Measurements from ENCODE around the gene SLC38A2. TPM values are rescaled to one million over a fixed set of nuclear protein-coding genes. Genes with fewer than 3 reads are reported as not detected.

Gene SLC38A2
- total RNA-seq, 4 donors from 2014 or later: 242 to 468 (median 286) TPM

DNA sequence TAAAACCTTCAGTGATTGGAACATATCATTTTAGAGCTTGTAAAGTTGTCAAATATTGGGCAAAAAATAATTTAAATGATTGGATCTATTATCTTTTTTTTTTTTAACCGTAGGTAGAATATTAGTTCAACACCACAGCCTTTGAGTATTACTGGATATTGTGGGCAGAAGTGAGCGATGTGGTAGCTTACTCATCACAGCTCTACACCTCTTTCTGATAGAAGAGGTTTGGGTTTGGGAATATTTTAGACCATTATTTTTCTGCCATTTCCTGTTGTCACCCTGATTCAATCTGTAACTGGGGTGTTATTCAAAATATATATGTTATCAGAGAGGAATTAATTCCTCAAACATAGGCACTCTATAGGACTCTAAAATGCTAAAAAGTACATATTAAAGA is 34.8 kb upstream of the SLC38A2 start:
- Histone ChIP-seq H3K4me3 (no peak overlapping the region), H3K9me3 (no peaks in the 10 kb centered on the region), H3K27me3 (no peaks in the 10 kb centered on the region), H3K27ac (no peak overlapping the region), H3K36me3 (no peaks in the 10 kb centered on the region), H3K4me1 (peaks cover 8 to 21% (median 13%) of the 10 kb centered on the region in 3 donors)
- DNase-seq: no peak
- 84 to 90% methylated on average over 2 of the region's 2 CpGs for WGBS, 2 donors
- no peak for TF ChIP-seq POLR2A (IDR thresholded peaks at IDR 0.05)
- TF ChIP-seq, protein P1, sequence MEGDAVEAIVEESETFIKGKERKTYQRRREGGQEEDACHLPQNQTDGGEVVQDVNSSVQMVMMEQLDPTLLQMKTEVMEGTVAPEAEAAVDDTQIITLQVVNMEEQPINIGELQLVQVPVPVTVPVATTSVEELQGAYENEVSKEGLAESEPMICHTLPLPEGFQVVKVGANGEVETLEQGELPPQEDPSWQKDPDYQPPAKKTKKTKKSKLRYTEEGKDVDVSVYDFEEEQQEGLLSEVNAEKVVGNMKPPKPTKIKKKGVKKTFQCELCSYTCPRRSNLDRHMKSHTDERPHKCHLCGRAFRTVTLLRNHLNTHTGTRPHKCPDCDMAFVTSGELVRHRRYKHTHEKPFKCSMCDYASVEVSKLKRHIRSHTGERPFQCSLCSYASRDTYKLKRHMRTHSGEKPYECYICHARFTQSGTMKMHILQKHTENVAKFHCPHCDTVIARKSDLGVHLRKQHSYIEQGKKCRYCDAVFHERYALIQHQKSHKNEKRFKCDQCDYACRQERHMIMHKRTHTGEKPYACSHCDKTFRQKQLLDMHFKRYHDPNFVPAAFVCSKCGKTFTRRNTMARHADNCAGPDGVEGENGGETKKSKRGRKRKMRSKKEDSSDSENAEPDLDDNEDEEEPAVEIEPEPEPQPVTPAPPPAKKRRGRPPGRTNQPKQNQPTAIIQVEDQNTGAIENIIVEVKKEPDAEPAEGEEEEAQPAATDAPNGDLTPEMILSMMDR (IDR thresholded peaks at IDR 0.05): no peak
- intact Hi-C loops (cut with DNase I): no loop called here

DNA sequence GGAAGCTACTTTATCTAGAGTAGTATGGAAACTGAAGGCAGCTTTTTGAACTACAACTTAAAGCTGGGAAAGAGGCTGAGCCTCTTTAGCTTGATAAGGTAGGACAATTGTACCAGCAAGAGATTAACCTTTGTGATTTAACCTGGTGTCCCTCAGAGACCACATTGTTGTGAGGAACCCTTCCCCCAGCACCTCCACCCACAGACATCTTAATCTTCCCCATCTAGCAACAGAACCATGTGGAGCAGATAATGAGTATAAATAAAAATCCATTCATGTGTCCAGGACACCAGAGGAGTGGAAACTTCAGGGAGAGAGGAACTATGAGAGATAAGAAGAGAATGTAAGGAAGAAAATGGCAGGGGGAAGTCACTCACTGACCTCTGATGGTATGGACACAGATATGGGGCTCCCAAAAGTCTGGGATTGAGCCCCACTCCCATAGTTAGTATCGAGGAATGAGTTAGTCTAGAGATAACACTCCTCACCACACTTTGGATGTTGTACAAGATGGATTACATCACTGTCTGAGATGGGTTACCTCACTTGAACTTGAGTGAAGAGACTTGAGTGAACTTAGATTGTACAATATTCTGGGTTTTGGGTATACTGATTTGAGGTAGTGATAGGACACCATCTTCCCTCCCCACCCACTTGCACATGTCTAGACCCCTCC is 33.9 kb upstream of the SLC38A2 start:
- Histone ChIP-seq H3K27me3 (no peaks in the 10 kb centered on the region), H3K4me1 (peaks cover 12 to 30% (median 19%) of the 10 kb centered on the region in 3 donors), H3K9me3 (no peaks in the 10 kb centered on the region), H3K27ac (no peak overlapping the region), H3K36me3 (no peaks in the 10 kb centered on the region), H3K4me3 (no peak overlapping the region)
- intact Hi-C loops (cut with DNase I): no loop called here
- WGBS, 2 donors: 55 to 60% methylated on average over 1 of the region's 1 CpG
- no peak for DNase-seq
- TF ChIP-seq, protein P1 (IDR thresholded peaks at IDR 0.05): no peak
- TF ChIP-seq POLR2A (IDR thresholded peaks at IDR 0.05): no peak

DNA sequence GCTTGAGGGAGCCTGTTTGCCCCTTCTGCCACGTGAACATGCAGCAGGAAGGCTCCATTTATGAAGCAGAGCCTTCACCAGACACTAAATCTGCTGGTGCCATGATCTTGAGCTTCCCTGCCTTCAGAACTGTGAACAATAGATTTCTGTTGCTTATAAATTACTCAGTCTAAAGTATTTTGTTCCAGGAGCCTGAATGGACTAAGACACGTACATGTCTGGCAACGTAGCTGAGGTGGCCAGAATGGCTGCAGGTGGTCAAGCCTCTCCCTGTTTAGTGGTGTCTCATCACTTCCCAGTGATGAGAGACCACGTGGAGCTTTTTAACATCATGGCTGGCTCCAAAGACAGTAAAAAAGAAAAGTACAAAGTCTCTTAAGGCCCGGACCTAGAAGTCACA is 32.2 kb upstream of the SLC38A2 start:
- peaks cover 12 to 36% (median 19%) of the 10 kb centered on the region in 3 donors for H3K4me1 ChIP-seq
- no peaks in the 10 kb centered on the region for H3K9me3 ChIP-seq
- no peaks in the 10 kb centered on the region for H3K27me3 ChIP-seq
- WGBS, 2 donors: 75 to 93% methylated on average over 5 of the region's 5 CpGs
- H3K27ac ChIP-seq: no peak overlapping the region
- no peak for DNase-seq
- no peak overlapping the region for H3K4me3 ChIP-seq
- intact Hi-C loops (cut with DNase I): no loop called here
- TF ChIP-seq, protein P1 (IDR thresholded peaks at IDR 0.05): no peak
- TF ChIP-seq POLR2A (IDR thresholded peaks at IDR 0.05): no peak
- no peaks in the 10 kb centered on the region for H3K36me3 ChIP-seq

DNA sequence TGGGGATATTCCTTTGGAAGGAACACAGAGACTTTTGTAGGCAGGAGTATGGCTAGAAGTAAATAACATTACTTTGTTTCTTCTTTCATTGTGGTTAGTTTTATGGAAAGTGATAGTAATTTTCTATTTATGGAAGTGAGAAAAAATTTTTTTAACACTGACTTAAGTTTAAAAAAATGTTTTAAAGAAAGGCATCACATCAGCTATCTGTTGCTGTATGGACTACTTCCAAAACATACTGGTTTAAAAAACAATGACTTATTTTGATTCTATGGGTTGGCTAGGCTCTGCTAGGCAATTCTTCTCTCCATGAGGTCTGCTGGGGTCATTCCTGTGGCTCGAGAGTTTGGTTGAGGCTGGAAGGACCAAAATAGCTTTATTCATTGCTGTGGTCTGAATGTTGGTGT is 31.7 kb upstream of the SLC38A2 start:
- DNase-seq: no peak
- intact Hi-C loops (cut with DNase I): no loop called here
- H3K4me1 ChIP-seq: peaks cover 12 to 36% (median 19%) of the 10 kb centered on the region in 3 donors
- H3K27ac ChIP-seq: no peak overlapping the region
- no peak for TF ChIP-seq POLR2A (IDR thresholded peaks at IDR 0.05)
- TF ChIP-seq, protein P1 (IDR thresholded peaks at IDR 0.05): no peak
- no peak overlapping the region for H3K4me3 ChIP-seq
- no peaks in the 10 kb centered on the region for H3K9me3 ChIP-seq
- no peaks in the 10 kb centered on the region for H3K36me3 ChIP-seq
- no peaks in the 10 kb centered on the region for H3K27me3 ChIP-seq
- WGBS, 2 donors: 50 to 83% methylated on average over 1 of the region's 1 CpG

DNA sequence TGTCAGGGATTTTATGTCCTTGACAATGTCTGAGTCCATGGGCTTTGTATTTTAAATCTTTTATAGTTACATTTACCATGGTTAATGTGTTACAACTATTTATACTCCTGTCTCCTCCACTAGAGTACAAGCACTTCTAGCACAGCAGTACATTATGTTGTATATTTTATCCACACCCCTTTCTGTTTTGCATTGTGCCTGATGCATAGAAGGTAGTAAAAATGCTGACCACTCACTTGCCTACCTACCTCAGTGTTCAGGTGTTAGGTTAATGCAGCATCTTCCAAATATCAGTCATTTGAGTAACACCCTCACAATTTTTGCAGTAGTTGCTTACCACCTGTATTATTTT is 31.1 kb upstream of the SLC38A2 start:
- intact Hi-C loops (cut with DNase I): no loop called here
- Histone ChIP-seq H3K27me3 (no peaks in the 10 kb centered on the region), H3K27ac (no peak overlapping the region), H3K4me3 (no peak overlapping the region), H3K36me3 (no peaks in the 10 kb centered on the region), H3K4me1 (peaks cover 12 to 36% (median 19%) of the 10 kb centered on the region in 3 donors), H3K9me3 (no peaks in the 10 kb centered on the region)
- DNase-seq: no peak
- TF ChIP-seq POLR2A (IDR thresholded peaks at IDR 0.05): no peak
- TF ChIP-seq, protein P1 (IDR thresholded peaks at IDR 0.05): no peak

Data from esophagus squamous epithelium (tissue), 5 donors.